ENCODE data around the gene DROSHA. TPM values are rescaled to one million over a fixed set of nuclear protein-coding genes. Genes with fewer than 3 reads are reported as not detected.

DROSHA gene
- total and polyA plus RNA-seq, 3 experiments from 2014 or later = 22.2 to 75.0 (median 64.1) TPM

DNA sequence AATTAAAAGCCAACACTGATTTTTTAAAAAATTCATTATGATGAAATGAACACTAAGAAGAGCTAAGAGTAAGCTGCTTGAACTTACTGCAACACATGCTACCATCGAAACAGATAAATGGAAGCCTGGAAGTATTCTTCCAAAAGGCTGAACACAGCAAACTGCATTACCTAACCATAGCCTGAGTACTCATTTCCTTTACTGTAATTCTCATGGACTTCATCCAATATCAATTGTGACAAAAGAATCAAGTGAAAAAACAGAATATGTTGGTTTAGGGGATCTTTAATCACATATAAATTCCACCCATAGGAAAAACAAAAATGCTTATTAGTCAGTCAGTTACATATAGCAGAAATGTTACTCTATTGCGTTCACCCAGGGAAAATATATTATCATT lies 68.5 kb downstream of the DROSHA start:
- peaks cover 47% of the 10 kb centered on the region for H3K36me3 ChIP-seq (ENCODE audit: insufficient read depth, low read length)

DNA sequence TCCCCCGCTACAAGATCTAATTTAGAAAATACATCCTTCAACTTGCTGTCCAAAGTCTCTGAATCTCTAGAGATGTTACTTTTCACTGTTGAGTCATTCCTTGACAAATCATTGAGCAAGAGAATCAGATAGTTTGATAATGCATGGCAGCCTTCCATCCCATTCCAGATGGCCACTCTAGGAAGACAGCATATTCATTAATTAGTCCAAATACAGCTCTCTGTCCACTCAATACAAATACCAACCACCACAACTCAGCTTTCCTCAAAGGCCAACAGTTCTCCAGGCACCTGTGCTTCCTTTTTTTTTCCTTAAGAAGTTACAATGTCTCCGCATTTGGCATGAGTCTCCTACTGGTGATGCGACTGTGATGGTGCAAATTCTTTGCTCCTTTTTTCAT lies 72.3 kb downstream of the DROSHA start:
- H3K27ac ChIP-seq (ENCODE audit: low read depth, low read length) = no peak overlapping the region
- H3K4me3 ChIP-seq (ENCODE audit: low read length) = no peak overlapping the region
- Mint-ChIP-seq H3K27ac (peak overlapping the region in 1 of 8 donors; percentile 28), H3K27me3 (no peaks in the 10 kb centered on the region), H3K4me1 (no peaks in the 10 kb centered on the region), H3K36me3 (peaks cover 69 to 86% (median 84%) of the 10 kb centered on the region in 3 donors), H3K4me3 (no peak overlapping the region), H3K9me3 (peaks cover 27 to 45% (median 38%) of the 10 kb centered on the region in 5 donors)
- H3K36me3 ChIP-seq (ENCODE audit: insufficient read depth, low read length) = peaks cover 44% of the 10 kb centered on the region
- peaks cover 16% of the 10 kb centered on the region for H3K9me3 ChIP-seq (ENCODE audit: low read length)
- POLR2A ChIA-PET = no interaction called here
- H3K4me1 ChIP-seq (ENCODE audit: insufficient read depth, low read length) = no peaks in the 10 kb centered on the region
- no peak for DNase-seq
- CTCF ChIA-PET = no interaction called here
- H3K27me3 ChIP-seq (ENCODE audit: insufficient read depth, low read length, poor library complexity, severe bottlenecking) = no peaks in the 10 kb centered on the region

More for the DNA sequence above, 68.5 kb downstream of the DROSHA start:
- Histone ChIP-seq H3K27me3 (ENCODE audit: insufficient read depth, low read length, poor library complexity, severe bottlenecking) (no peaks in the 10 kb centered on the region), H3K4me3 (ENCODE audit: low read length) (no peak overlapping the region), H3K4me1 (ENCODE audit: insufficient read depth, low read length) (no peaks in the 10 kb centered on the region), H3K9me3 (ENCODE audit: low read length) (peaks cover 16% of the 10 kb centered on the region), H3K27ac (ENCODE audit: low read depth, low read length) (no peak overlapping the region)
- no peak for DNase-seq
- Mint-ChIP-seq H3K27ac (no peak overlapping the region), H3K27me3 (no peaks in the 10 kb centered on the region), H3K4me1 (no peaks in the 10 kb centered on the region), H3K4me3 (no peak overlapping the region), H3K36me3 (peaks cover 74 to 91% (median 89%) of the 10 kb centered on the region in 3 donors), H3K9me3 (peaks cover 27 to 45% (median 28%) of the 10 kb centered on the region in 5 donors)
- CTCF ChIA-PET = no interaction called here
- POLR2A ChIA-PET = no interaction called here

DNA sequence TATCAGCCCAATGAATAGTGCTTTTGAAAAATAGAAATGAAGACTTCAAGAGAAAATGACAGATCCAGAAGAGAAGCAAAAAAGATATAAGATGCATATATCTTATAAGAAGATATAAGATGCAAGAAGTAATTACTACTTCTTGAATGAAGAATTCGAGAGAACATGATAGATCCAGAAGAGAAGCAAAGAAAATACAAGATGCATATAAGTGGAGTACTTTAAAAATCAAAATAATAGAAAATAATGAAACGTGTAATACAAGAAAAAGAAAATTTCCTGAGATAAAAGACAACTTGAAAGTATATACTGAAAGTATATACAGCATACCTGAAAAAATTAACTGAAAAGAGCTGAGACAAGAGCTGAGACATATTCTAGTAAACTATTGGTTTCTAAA lies 76.7 kb downstream of the DROSHA start:
- Histone ChIP-seq H3K9me3 (ENCODE audit: low read length) (no peaks in the 10 kb centered on the region), H3K4me3 (ENCODE audit: low read length) (no peak overlapping the region), H3K36me3 (ENCODE audit: insufficient read depth, low read length) (peaks cover 11% of the 10 kb centered on the region), H3K4me1 (ENCODE audit: insufficient read depth, low read length) (no peaks in the 10 kb centered on the region), H3K27ac (ENCODE audit: low read depth, low read length) (no peak overlapping the region), H3K27me3 (ENCODE audit: insufficient read depth, low read length, poor library complexity, severe bottlenecking) (no peaks in the 10 kb centered on the region)
- H3K27ac Mint-ChIP-seq = peak overlapping the region in 1 of 8 donors; percentile 2
- DNase-seq = no peak
- ChIA-PET POLR2A (no interaction called here), CTCF (no interaction called here)
- H3K4me3 Mint-ChIP-seq = no peak overlapping the region
- H3K9me3 Mint-ChIP-seq = peaks cover 3 to 16% (median 14%) of the 10 kb centered on the region in 5 donors
- H3K4me1 Mint-ChIP-seq = no peaks in the 10 kb centered on the region
- peaks cover 56 to 76% (median 58%) of the 10 kb centered on the region in 3 donors for H3K36me3 Mint-ChIP-seq
- H3K27me3 Mint-ChIP-seq = no peaks in the 10 kb centered on the region

DNA sequence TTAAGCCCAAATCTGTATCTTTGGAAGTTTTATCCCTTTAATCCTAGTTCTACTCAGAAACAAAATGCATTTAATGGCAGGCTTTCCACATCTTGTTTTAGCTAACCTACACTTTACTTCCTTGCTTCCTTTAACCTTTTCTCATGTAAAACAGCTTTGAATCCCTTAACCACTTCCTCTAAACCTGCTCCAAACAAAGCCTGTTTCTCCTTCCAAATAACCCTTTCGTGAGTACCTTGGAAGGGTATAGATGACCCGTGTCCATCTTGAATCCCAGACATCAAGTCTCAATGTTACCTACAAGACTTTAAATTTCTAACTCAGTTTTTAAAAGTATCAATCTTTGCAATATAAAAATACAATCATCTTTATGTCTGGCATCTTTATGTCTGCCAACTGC lies 78.4 kb downstream of the DROSHA start:
- Histone ChIP-seq H3K9me3 (ENCODE audit: low read length) (no peaks in the 10 kb centered on the region), H3K27me3 (ENCODE audit: insufficient read depth, low read length, poor library complexity, severe bottlenecking) (no peaks in the 10 kb centered on the region), H3K4me1 (ENCODE audit: insufficient read depth, low read length) (no peaks in the 10 kb centered on the region), H3K36me3 (ENCODE audit: insufficient read depth, low read length) (peaks cover 12% of the 10 kb centered on the region), H3K27ac (ENCODE audit: low read depth, low read length) (no peak overlapping the region), H3K4me3 (ENCODE audit: low read length) (no peak overlapping the region)
- Mint-ChIP-seq H3K4me3 (no peak overlapping the region), H3K4me1 (no peaks in the 10 kb centered on the region), H3K27me3 (no peaks in the 10 kb centered on the region), H3K27ac (no peak overlapping the region), H3K36me3 (peaks cover 54 to 80% (median 55%) of the 10 kb centered on the region in 3 donors), H3K9me3 (peaks cover 3 to 15% (median 14%) of the 10 kb centered on the region in 5 donors)
- DNase-seq = no peak
- ChIA-PET POLR2A (no interaction called here), CTCF (interaction anchor here (1.0 kb wide), 1 partner anchor 12 kb away, joined by 3 read pairs; no protein-coding TSS in a partner anchor)

DNA sequence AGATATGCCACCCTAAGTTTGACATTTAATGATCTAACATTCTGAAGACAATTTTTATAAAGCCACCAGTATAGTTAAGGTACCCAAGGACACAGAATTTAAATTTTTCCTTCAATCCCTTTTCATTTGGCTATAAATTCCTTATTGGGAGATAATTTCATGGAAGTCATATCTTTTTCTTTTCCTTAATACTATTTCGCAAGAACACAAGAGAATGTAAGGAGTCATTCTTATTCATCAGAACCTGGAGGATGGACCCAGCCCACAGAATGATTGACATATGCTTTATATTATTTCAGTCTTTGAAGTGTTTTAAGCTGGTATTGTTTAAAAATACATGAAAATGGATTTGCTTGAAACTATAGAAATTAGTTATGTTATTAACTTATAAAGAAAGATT lies 79.6 kb downstream of the DROSHA start:
- POLR2A ChIA-PET = no interaction called here
- H3K27me3 Mint-ChIP-seq = no peaks in the 10 kb centered on the region

DNA sequence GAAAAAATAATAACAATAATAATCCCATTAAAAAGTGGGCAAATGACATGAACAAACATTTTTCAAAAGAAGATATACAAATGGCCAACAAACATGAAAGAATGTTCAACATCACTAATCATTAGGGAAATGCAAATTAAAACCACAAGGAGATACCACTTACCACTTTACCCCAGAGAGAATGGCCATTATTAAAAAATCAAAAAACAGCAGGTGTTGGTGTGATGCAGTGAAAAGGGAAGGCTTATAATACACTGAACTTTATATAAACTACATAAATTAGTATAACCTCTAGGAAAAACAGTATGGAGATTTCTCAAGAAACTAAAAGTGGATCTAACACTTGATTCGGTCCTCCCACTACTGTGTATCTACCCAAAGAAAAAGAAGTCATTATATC lies 81.9 kb downstream of the DROSHA start:
- ChIA-PET POLR2A (no interaction called here), CTCF (no interaction called here)
- no peaks in the 10 kb centered on the region for H3K27me3 ChIP-seq (ENCODE audit: insufficient read depth, low read length, poor library complexity, severe bottlenecking)
- DNase-seq = no peak
- H3K9me3 ChIP-seq (ENCODE audit: low read length) = no peaks in the 10 kb centered on the region
- Mint-ChIP-seq H3K4me3 (no peak overlapping the region), H3K36me3 (peaks cover 53 to 78% (median 58%) of the 10 kb centered on the region in 3 donors), H3K27ac (peak overlapping the region in 1 of 8 donors; percentile 37), H3K4me1 (peaks cover 0 to 5% (median 0%) of the 10 kb centered on the region in 3 donors), H3K9me3 (peaks cover 0 to 2% (median under 1%) of the 10 kb centered on the region in 5 donors), H3K27me3 (no peaks in the 10 kb centered on the region)
- H3K4me1 ChIP-seq (ENCODE audit: insufficient read depth, low read length) = no peaks in the 10 kb centered on the region
- no peak overlapping the region for H3K27ac ChIP-seq (ENCODE audit: low read depth, low read length)
- H3K36me3 ChIP-seq (ENCODE audit: insufficient read depth, low read length) = peaks cover 9% of the 10 kb centered on the region
- H3K4me3 ChIP-seq (ENCODE audit: low read length) = no peak overlapping the region

More for the DNA sequence above, 79.6 kb downstream of the DROSHA start:
- no peaks in the 10 kb centered on the region for H3K9me3 ChIP-seq (ENCODE audit: low read length)
- H3K4me1 Mint-ChIP-seq = no peaks in the 10 kb centered on the region
- no peak for DNase-seq
- CTCF ChIA-PET = interaction anchor here (0.5 kb wide), 1 partner anchor 77 kb away, joined by 3 read pairs; no protein-coding TSS in a partner anchor
- no peak overlapping the region for H3K27ac ChIP-seq (ENCODE audit: low read depth, low read length)
- peak overlapping the region in 1 of 8 donors; percentile 74 for H3K27ac Mint-ChIP-seq
- peaks cover 3 to 15% (median 14%) of the 10 kb centered on the region in 5 donors for H3K9me3 Mint-ChIP-seq
- H3K4me3 Mint-ChIP-seq = no peak overlapping the region
- H3K27me3 ChIP-seq (ENCODE audit: insufficient read depth, low read length, poor library complexity, severe bottlenecking) = no peaks in the 10 kb centered on the region
- H3K36me3 Mint-ChIP-seq = peaks cover 56 to 80% (median 56%) of the 10 kb centered on the region in 3 donors
- no peaks in the 10 kb centered on the region for H3K4me1 ChIP-seq (ENCODE audit: insufficient read depth, low read length)
- H3K36me3 ChIP-seq (ENCODE audit: insufficient read depth, low read length) = peaks cover 21% of the 10 kb centered on the region
- no peak overlapping the region for H3K4me3 ChIP-seq (ENCODE audit: low read length)

DNA sequence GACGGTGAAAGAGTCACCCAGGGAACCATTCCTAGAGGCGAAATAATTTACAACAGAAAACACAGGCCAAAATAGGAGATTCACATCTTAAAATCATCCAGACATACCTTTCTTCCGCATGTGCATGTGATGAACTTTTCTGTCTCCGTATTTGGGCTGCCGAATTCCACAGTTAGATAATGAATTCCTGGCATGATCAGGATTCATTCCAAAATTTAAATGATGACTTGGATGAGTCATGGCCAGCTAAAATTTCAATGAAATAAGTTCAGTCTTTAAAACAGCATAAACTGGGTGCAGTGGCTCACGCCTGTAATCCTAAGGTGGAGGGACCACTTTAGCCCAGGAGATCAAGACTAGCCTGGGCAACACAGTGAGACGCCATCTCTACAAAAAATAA lies 82.7 kb downstream of the DROSHA start:
- Mint-ChIP-seq H3K4me3 (no peak overlapping the region), H3K27ac (peak overlapping the region in 1 of 8 donors; percentile 90), H3K4me1 (peaks cover 0 to 5% (median 0%) of the 10 kb centered on the region in 3 donors), H3K9me3 (no peaks in the 10 kb centered on the region), H3K27me3 (no peaks in the 10 kb centered on the region), H3K36me3 (peaks cover 55 to 83% (median 62%) of the 10 kb centered on the region in 3 donors)
- ChIA-PET POLR2A (no interaction called here), CTCF (no interaction called here)
- Histone ChIP-seq H3K4me1 (ENCODE audit: insufficient read depth, low read length) (no peaks in the 10 kb centered on the region), H3K27ac (ENCODE audit: low read depth, low read length) (no peak overlapping the region), H3K27me3 (ENCODE audit: insufficient read depth, low read length, poor library complexity, severe bottlenecking) (no peaks in the 10 kb centered on the region), H3K4me3 (ENCODE audit: low read length) (no peak overlapping the region), H3K36me3 (ENCODE audit: insufficient read depth, low read length) (peaks cover 9% of the 10 kb centered on the region), H3K9me3 (ENCODE audit: low read length) (no peaks in the 10 kb centered on the region)
- no peak for DNase-seq

DNA sequence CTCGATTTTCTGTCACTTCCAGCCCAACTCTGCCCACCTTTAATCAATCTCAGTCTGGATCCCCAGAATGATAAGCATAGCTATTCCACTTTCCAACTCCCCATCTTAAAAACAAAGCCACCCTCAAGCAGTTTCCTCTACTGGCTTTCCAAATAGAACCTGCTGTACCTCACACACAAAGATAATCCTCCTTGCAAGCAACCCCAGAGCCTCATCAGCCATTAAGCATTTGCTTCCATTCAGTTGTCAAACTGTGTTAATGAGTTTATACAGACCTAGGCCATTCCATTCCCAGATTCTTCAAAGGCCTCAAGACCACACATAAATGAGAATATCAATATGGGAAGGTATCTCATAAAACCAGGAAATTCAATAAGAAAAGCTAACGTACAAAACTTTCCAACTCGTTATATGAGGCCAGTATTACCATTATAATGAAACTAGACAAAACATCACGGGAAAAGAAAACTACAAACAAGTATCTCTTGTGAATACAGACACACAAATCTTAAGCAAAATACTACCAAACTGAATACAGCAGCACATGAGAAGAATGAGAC lies 86.8 kb downstream of the DROSHA start:
- Histone ChIP-seq H3K36me3 (ENCODE audit: insufficient read depth, low read length) (peaks cover 9% of the 10 kb centered on the region), H3K9me3 (ENCODE audit: low read length) (no peaks in the 10 kb centered on the region), H3K4me1 (ENCODE audit: insufficient read depth, low read length) (no peaks in the 10 kb centered on the region), H3K27ac (ENCODE audit: low read depth, low read length) (no peak overlapping the region), H3K4me3 (ENCODE audit: low read length) (no peak overlapping the region), H3K27me3 (ENCODE audit: insufficient read depth, low read length, poor library complexity, severe bottlenecking) (no peaks in the 10 kb centered on the region)
- ChIA-PET CTCF (no interaction called here), POLR2A (no interaction called here)
- no peak for DNase-seq
- H3K4me1 Mint-ChIP-seq = peaks cover 0 to 5% (median 0%) of the 10 kb centered on the region in 3 donors
- H3K27ac Mint-ChIP-seq = no peak overlapping the region
- no peak overlapping the region for H3K4me3 Mint-ChIP-seq
- H3K9me3 Mint-ChIP-seq = no peaks in the 10 kb centered on the region
- no peaks in the 10 kb centered on the region for H3K27me3 Mint-ChIP-seq
- peaks cover 47 to 71% (median 59%) of the 10 kb centered on the region in 3 donors for H3K36me3 Mint-ChIP-seq

Data from CD8-positive, alpha-beta memory T cell (primary cell).